PC-9 (cell line): ENCODE data around the gene GLYATL1B. TPM values are rescaled to one million over a fixed set of nuclear protein-coding genes. Genes with fewer than 3 reads are reported as not detected.

Experiments used
- BruUV-seq: library from RNA; stranded (reverse); fragments of 400-500 nt; replicated peaks from 2 replicates; lab custom pipeline; 2021; lab: Mats Ljungman, UMichigan
- CTCF ChIA-PET: fragments of 300-600 bp; sonication (Branson Sonifier 250); formaldehyde crosslinking; loops from one replicate; lab custom pipeline; 2022; ENCODE audit warnings: antibody characterized with exemption; lab: Charles Lee
- POLR2A ChIA-PET: fragments of 300-600 bp; sonication (Branson Sonifier 250); formaldehyde crosslinking; loops from one replicate; lab custom pipeline; 2022; ENCODE audit warnings: antibody characterized with exemption; ENCODE audit not compliant: unreplicated experiment; lab: Charles Lee
- DNase-seq, 2 experiments: peaks; one replicate each; pipeline versions ENCODE4 v3.0.0 to v3.0.0-alpha.2; 2015 to 2022; ENCODE audit warnings: mixed read lengths in 1 of 2
- H2AFZ ChIP-seq: fragments of 200-600 bp; sonication (generic); 2 replicates; pipeline ENCODE4 v1.8.1; 2017; ENCODE audit warnings: antibody characterized with exemption
- H3F3A ChIP-seq: fragments of 200-600 bp; sonication (generic); 2 replicates; pipeline ENCODE4 v1.8.1; 2017; ENCODE audit warnings: antibody characterized with exemption, mild to moderate bottlenecking, low read depth; ENCODE audit not compliant: insufficient read depth
- H3K27ac ChIP-seq: fragments of 200-600 bp; sonication (generic); 2 replicates; pipeline ENCODE4 v1.6.1; 2016; ENCODE audit warnings: mixed run types
- H3K27me3 ChIP-seq: fragments of 200-600 bp; sonication (generic); 2 replicates; pipeline ENCODE4 v1.6.1; 2016; ENCODE audit warnings: low read depth, mixed run types; ENCODE audit not compliant: insufficient read depth
- H3K36me3 ChIP-seq: fragments of 200-600 bp; sonication (generic); 2 replicates; pipeline ENCODE4 v1.6.1; 2016; ENCODE audit warnings: low read depth, mixed run types
- H3K4me1 ChIP-seq: fragments of 200-600 bp; sonication (generic); replicated peaks from 2 replicates; pipeline ENCODE4 v1.6.1; 2016; ENCODE audit warnings: mixed run types; ENCODE audit not compliant: insufficient read depth
- H3K4me2 ChIP-seq: fragments of 200-600 bp; sonication (generic); 2 replicates; pipeline ENCODE4 v1.6.1; 2017; ENCODE audit warnings: mixed run types
- H3K4me3 ChIP-seq: fragments of 200-600 bp; sonication (generic); 2 replicates; pipeline ENCODE4 v1.6.1; 2016; ENCODE audit warnings: mixed run types
- H3K79me2 ChIP-seq: fragments of 200-600 bp; sonication (generic); 2 replicates; pipeline ENCODE4 v1.6.1; 2017; ENCODE audit warnings: low read depth, mixed run types
- H3K9me2 ChIP-seq: fragments of 200-600 bp; sonication (generic); 2 replicates; pipeline ENCODE4 v1.8.1; 2017; ENCODE audit warnings: mild to moderate bottlenecking; ENCODE audit not compliant: insufficient read depth
- H3K9me3 ChIP-seq: fragments of 200-600 bp; sonication (generic); 2 replicates; pipeline ENCODE4 v1.8.1; 2016; ENCODE audit warnings: low read depth; ENCODE audit not compliant: insufficient read depth
- H4K20me1 ChIP-seq: fragments of 200-600 bp; sonication (generic); 2 replicates; pipeline ENCODE4 v1.8.1; 2017; ENCODE audit not compliant: insufficient read depth
- CTCF ChIP-seq: fragments of 200-600 bp; sonication (generic); conservative IDR thresholded peaks from 2 replicates; pipeline ENCODE4 v1.6.1; 2017; ENCODE audit warnings: mixed run types, antibody characterized with exemption, mild to moderate bottlenecking, moderate library complexity
- EZH2 ChIP-seq: fragments of 200-600 bp; sonication (generic); IDR thresholded peaks from 2 replicates; pipeline ENCODE4 v1.8.0; 2017; ENCODE audit warnings: antibody characterized with exemption, low read depth
- intact Hi-C: fragments of 100-400 bp; cut with micrococcal nuclease; formaldehyde crosslinking; loops from one replicate; pipeline ENCODE4 v1.10.0; 2022; ENCODE audit not compliant: unreplicated experiment
- total RNA-seq: library from RNA; stranded (reverse); gene quantifications from 2 replicates; pipeline ENCODE4 v1.2.3, GENCODE V29; 2021

Gene GLYATL1B
- total RNA-seq, 1 experiment from 2014 or later, result not detected

DNA sequence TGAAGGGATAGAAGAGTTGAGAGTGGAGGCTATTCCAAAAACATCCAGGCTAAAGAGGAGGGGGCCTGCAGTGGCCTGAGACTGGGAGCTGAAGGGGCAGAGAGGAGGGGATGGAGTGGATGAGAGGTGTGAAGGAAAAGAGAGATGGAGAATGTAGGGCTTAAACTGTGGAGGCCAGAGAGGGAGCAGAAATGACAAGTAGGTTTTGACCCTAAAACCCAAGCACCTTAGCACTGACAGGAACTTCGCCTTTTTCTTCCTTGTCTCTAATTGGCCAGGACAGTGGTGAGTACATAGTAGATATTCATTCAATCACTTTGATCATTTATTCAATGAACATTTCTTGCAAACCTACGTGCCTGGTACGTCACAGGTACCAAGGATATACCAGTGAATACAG lies 28.2 kb downstream of the GLYATL1B start:
- no peaks in the 10 kb centered on the region for H3K27me3 ChIP-seq
- ChIA-PET CTCF (no interaction called here), POLR2A (no interaction called here)
- no peaks in the 10 kb centered on the region for H3K4me1 ChIP-seq
- peaks cover 5% of the 10 kb centered on the region; the same call in 1 of the 2 replicates for H3K36me3 ChIP-seq
- no TSS peak for BruUV-seq
- H3K79me2 ChIP-seq, result no peaks in the 10 kb centered on the region
- intact Hi-C loops, result no loop called here
- H4K20me1 ChIP-seq, result no peaks in the 10 kb centered on the region
- no peaks in the 10 kb centered on the region for H3K9me2 ChIP-seq
- no peak overlapping the region for H3K27ac ChIP-seq
- TF ChIP-seq CTCF (no peak), EZH2 (no peak)
- H3F3A ChIP-seq, result no peaks in the 10 kb centered on the region
- no peak overlapping the region for H3K4me2 ChIP-seq
- H3K4me3 ChIP-seq, result no peak overlapping the region
- H3K9me3 ChIP-seq, result peaks cover 8% of the 10 kb centered on the region; the same call in 1 of the 2 replicates
- no peak for DNase-seq
- H2AFZ ChIP-seq, result no peak overlapping the region

DNA sequence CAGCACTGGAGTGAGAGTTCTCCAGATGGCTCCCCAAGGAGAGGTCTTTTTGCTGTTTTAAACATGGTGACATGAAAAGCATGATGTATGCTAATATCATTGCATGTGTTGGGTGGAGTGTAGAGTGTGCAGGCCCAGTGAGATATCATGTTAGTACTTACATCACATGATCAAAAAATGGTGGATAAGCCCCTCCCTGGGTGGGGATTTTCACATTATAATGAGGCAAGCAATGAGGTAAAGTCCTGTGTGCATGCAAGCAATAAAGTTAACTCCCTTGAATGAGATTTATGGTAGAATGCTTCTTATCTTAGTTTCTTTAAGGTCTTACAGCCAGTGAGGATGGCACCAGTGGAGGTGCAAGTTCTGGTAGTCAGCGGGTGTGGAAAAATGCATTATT lies 29.4 kb downstream of the GLYATL1B start:
- peaks cover 8% of the 10 kb centered on the region; the same call in 1 of the 2 replicates for H3K9me3 ChIP-seq
- H3K4me2 ChIP-seq, result no peak overlapping the region
- no peaks in the 10 kb centered on the region for H3K4me1 ChIP-seq
- no peaks in the 10 kb centered on the region for H3K27me3 ChIP-seq
- H3K9me2 ChIP-seq, result no peaks in the 10 kb centered on the region
- no peak for TF ChIP-seq EZH2
- ChIA-PET POLR2A (no interaction called here), CTCF (no interaction called here)
- no peak overlapping the region for H3K4me3 ChIP-seq
- no peak overlapping the region for H2AFZ ChIP-seq
- intact Hi-C loops, result no loop called here
- peaks cover 5% of the 10 kb centered on the region; the same call in 1 of the 2 replicates for H3K36me3 ChIP-seq
- no TSS peak for BruUV-seq
- no peak for DNase-seq
- no peak overlapping the region for H3K27ac ChIP-seq
- no peaks in the 10 kb centered on the region for H4K20me1 ChIP-seq
- no peaks in the 10 kb centered on the region for H3K79me2 ChIP-seq
- H3F3A ChIP-seq, result no peaks in the 10 kb centered on the region

DNA sequence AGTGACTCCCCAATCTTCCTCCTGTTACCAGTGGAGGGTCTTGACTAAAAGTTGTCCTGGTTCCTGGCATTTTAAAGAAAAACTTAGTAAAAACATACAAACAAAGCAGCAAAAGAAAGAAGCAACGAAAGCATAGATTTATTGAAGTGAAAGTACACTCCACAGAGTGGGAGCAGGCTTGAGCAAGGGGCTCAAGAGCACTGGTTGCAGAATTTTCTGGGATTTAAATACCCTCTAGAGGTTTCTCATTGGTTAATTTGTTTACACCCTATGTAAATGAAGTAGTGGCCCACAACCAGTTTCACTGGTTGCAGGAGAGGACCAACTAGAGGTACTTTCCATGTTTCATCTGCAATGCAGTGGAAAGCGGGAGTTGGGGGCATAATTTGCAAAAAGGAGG lies 31.7 kb downstream of the GLYATL1B start:
- POLR2A ChIA-PET, result no interaction called here
- H2AFZ ChIP-seq, result no peak overlapping the region
- BruUV-seq, result no TSS peak
- no peak overlapping the region for H3K4me2 ChIP-seq
- no peak for TF ChIP-seq CTCF
- no peak for TF ChIP-seq EZH2
- H3K4me1 ChIP-seq, result no peaks in the 10 kb centered on the region
- no peaks in the 10 kb centered on the region for H3K79me2 ChIP-seq
- no peaks in the 10 kb centered on the region for H4K20me1 ChIP-seq
- no peak overlapping the region for H3K4me3 ChIP-seq
- CTCF ChIA-PET, result no interaction called here
- no peaks in the 10 kb centered on the region; the same call in 1 of the 2 replicates for H3K36me3 ChIP-seq
- DNase-seq, result no peak
- no peak overlapping the region for H3K27ac ChIP-seq
- H3K9me2 ChIP-seq, result no peaks in the 10 kb centered on the region
- peaks cover 8% of the 10 kb centered on the region; the same call in 1 of the 2 replicates for H3K9me3 ChIP-seq
- H3K27me3 ChIP-seq, result no peaks in the 10 kb centered on the region
- intact Hi-C loops, result no loop called here
- H3F3A ChIP-seq, result no peaks in the 10 kb centered on the region; the same call in 1 of the 2 replicates

DNA sequence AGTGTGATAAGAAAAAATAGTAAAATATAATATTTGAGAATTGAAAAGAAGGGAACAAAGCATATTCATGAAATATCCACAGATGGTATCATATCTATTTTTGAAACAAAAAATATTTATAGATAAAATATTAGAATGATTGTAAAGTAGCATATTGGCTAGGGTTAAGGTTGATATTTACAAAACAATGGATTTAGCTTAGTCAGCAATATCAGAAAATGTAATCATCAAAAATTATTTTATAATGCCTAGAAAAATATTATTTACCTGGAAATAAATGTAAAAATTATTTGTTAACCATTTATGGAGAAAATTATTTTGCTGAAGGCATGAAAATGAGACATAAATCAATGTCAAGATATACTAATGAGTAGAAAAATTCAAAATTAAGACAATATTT lies 33.7 kb downstream of the GLYATL1B start:
- Histone ChIP-seq H3K36me3 (no peaks in the 10 kb centered on the region; the same call in 1 of the 2 replicates), H2AFZ (no peak overlapping the region), H3K27ac (no peak overlapping the region), H3K79me2 (no peaks in the 10 kb centered on the region), H3K4me3 (no peak overlapping the region), H3K4me1 (no peaks in the 10 kb centered on the region), H3K4me2 (no peak overlapping the region), H3K9me3 (peaks cover 15% of the 10 kb centered on the region; the same call in 1 of the 2 replicates), H4K20me1 (no peaks in the 10 kb centered on the region), H3F3A (no peaks in the 10 kb centered on the region; the same call in 1 of the 2 replicates), H3K27me3 (no peaks in the 10 kb centered on the region), H3K9me2 (no peaks in the 10 kb centered on the region)
- ChIA-PET CTCF (no interaction called here), POLR2A (no interaction called here)
- intact Hi-C loops, result no loop called here
- BruUV-seq, result no TSS peak
- TF ChIP-seq EZH2 (no peak), CTCF (no peak)
- no peak for DNase-seq
